GM23248 (cell line): ENCODE results near the gene STRAP.

ENCODE experiments used
- EZH2 ChIP-seq: fragments of 200-600 bp; sonication (generic); IDR thresholded peaks from 2 replicates; pipeline ENCODE4 v1.6.1; 2018; ENCODE audit warnings: antibody characterized with exemption, mild to moderate bottlenecking; ENCODE audit not compliant: insufficient read depth, poor library complexity, severe bottlenecking
- EZH2phosphoT487 ChIP-seq: fragments of 200-600 bp; sonication (generic); IDR thresholded peaks from 2 replicates; pipeline ENCODE4 v1.6.1; 2018; ENCODE audit warnings: antibody characterized with exemption, moderate library complexity, mild to moderate bottlenecking, low read depth; ENCODE audit not compliant: insufficient read depth

DNA sequence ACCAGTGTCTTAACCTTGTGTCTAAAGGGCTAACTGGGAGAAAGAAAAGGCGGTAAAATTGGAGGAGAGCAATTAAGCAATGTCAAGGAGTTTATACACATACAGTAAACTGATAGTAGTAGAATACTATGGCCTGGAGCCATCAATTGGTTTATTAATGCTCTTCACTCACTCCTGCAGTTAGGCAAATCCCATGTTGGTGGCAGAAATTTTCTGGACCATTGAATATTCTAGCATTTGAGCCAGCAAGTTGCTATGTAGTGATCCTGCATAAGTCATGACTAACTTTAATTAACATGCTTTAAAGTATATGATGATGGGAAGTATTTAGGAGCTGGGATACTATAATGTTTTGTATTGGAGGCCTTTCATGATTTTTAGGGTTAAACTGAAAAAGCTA is 14.7 kb downstream of the STRAP start:
- no peak for TF ChIP-seq EZH2
- TF ChIP-seq EZH2phosphoT487 = no peak
